Measurements from ENCODE around the gene CYP1B1. TPM values are rescaled to one million over a fixed set of nuclear protein-coding genes. Genes with fewer than 3 reads are reported as not detected.

Gene CYP1B1
- total and polyA plus RNA-seq, 2 of the 13 experiments (the other 11 are each of a cell fraction or from before 2014, with no cell fraction given): not detected

GRCh38 chr2:38115216-38116032, 39.5 kb upstream of the CYP1B1 start (continued):
- TF ChIP-seq AHDC1 (CRISPR knock-in tag; IDR thresholded peaks at IDR 0.05; ENCODE audit: borderline replicate concordance) (no peak), ZNF101 (CRISPR knock-in tag; IDR thresholded peaks at IDR 0.05; ENCODE audit: borderline replicate concordance, low read depth) (no peak), BORCS8-MEF2B (CRISPR knock-in tag; IDR thresholded peaks at IDR 0.05) (no peak), MATR3 (CRISPR knock-in tag; IDR thresholded peaks at IDR 0.05) (no peak), MTA1 (CRISPR knock-in tag; IDR thresholded peaks at IDR 0.05; ENCODE audit: borderline replicate concordance) (no peak), AFF4 (CRISPR knock-in tag; IDR thresholded peaks at IDR 0.05) (no peak), PAX8 (CRISPR knock-in tag; IDR thresholded peaks at IDR 0.05; ENCODE audit: borderline replicate concordance) (no peak), ZFP37 (CRISPR knock-in tag; IDR thresholded peaks at IDR 0.05; ENCODE audit: borderline replicate concordance) (no peak), ZNF780A (CRISPR knock-in tag; IDR thresholded peaks at IDR 0.05) (no peak)
- TF ChIP-seq, protein P1, sequence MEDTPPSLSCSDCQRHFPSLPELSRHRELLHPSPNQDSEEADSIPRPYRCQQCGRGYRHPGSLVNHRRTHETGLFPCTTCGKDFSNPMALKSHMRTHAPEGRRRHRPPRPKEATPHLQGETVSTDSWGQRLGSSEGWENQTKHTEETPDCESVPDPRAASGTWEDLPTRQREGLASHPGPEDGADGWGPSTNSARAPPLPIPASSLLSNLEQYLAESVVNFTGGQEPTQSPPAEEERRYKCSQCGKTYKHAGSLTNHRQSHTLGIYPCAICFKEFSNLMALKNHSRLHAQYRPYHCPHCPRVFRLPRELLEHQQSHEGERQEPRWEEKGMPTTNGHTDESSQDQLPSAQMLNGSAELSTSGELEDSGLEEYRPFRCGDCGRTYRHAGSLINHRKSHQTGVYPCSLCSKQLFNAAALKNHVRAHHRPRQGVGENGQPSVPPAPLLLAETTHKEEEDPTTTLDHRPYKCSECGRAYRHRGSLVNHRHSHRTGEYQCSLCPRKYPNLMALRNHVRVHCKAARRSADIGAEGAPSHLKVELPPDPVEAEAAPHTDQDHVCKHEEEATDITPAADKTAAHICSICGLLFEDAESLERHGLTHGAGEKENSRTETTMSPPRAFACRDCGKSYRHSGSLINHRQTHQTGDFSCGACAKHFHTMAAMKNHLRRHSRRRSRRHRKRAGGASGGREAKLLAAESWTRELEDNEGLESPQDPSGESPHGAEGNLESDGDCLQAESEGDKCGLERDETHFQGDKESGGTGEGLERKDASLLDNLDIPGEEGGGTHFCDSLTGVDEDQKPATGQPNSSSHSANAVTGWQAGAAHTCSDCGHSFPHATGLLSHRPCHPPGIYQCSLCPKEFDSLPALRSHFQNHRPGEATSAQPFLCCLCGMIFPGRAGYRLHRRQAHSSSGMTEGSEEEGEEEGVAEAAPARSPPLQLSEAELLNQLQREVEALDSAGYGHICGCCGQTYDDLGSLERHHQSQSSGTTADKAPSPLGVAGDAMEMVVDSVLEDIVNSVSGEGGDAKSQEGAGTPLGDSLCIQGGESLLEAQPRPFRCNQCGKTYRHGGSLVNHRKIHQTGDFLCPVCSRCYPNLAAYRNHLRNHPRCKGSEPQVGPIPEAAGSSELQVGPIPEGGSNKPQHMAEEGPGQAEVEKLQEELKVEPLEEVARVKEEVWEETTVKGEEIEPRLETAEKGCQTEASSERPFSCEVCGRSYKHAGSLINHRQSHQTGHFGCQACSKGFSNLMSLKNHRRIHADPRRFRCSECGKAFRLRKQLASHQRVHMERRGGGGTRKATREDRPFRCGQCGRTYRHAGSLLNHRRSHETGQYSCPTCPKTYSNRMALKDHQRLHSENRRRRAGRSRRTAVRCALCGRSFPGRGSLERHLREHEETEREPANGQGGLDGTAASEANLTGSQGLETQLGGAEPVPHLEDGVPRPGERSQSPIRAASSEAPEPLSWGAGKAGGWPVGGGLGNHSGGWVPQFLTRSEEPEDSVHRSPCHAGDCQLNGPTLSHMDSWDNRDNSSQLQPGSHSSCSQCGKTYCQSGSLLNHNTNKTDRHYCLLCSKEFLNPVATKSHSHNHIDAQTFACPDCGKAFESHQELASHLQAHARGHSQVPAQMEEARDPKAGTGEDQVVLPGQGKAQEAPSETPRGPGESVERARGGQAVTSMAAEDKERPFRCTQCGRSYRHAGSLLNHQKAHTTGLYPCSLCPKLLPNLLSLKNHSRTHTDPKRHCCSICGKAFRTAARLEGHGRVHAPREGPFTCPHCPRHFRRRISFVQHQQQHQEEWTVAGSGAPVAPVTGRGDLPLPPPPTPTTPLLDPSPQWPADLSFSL (CRISPR knock-in tag; IDR thresholded peaks at IDR 0.05): no peak
